IMR-90 (cell line): ENCODE measurements around the gene LENG1. TPM values are rescaled to one million over a fixed set of nuclear protein-coding genes. Genes with fewer than 3 reads are reported as not detected.

Experiments
- ATAC-seq: fragments of 200-7000 bp; cut with Tn5 transposase; 2 replicates; pipeline ENCODE4 v1.9.1; 2020; ENCODE audit warnings: low read depth, mild to moderate bottlenecking, moderate library complexity
- BruUV-seq: library from RNA; stranded (reverse); fragments of 400-500 nt; replicated peaks from 2 replicates; lab custom pipeline; 2021; lab: Mats Ljungman, UMichigan
- CTCF ChIA-PET: fragments of 300-600 bp; formaldehyde crosslinking; extraction: SDS; loops from one replicate; lab custom pipeline; 2021; ENCODE audit warnings: antibody characterized with exemption; lab: Yijun Ruan, JAX
- POLR2A ChIA-PET: fragments of 300-600 bp; sonication (Branson Sonifier 250); formaldehyde crosslinking; loops from one replicate; lab custom pipeline; 2022; ENCODE audit warnings: antibody characterized with exemption; ENCODE audit not compliant: unreplicated experiment; lab: Charles Lee
- DNase-seq: peaks from one replicate; pipeline ENCODE4 v3.0.0; 2013
- H2AFZ ChIP-seq: replicated peaks from 2 replicates; pipeline ENCODE3; 2013; ENCODE audit warnings: low read length, mild to moderate bottlenecking; ENCODE audit not compliant: poor library complexity
- H2AK5ac ChIP-seq: 2 replicates; pipeline ENCODE4 v1.6.1; 2013; ENCODE audit warnings: low read depth, low read length, inconsistent platforms
- H2AK9ac ChIP-seq: replicated peaks from 2 replicates; pipeline ENCODE3; 2013; ENCODE audit warnings: mild to moderate bottlenecking, low read depth, low read length, moderate library complexity; ENCODE audit not compliant: poor library complexity
- H2BK120ac ChIP-seq: 2 replicates; pipeline ENCODE4 v1.6.1; 2013; ENCODE audit warnings: low read depth, low read length, inconsistent platforms
- H2BK15ac ChIP-seq: 3 replicates; pipeline ENCODE4 v1.6.1; 2013; ENCODE audit warnings: low read depth, low read length, inconsistent platforms
- H2BK20ac ChIP-seq: 2 replicates; pipeline ENCODE4 v1.6.1; 2013; ENCODE audit warnings: low read depth, mild to moderate bottlenecking, inconsistent platforms, low read length, moderate library complexity
- H2BK5ac ChIP-seq: 2 replicates; pipeline ENCODE4 v1.6.1; 2013; ENCODE audit warnings: mild to moderate bottlenecking, low read depth, low read length, inconsistent platforms; ENCODE audit not compliant: poor library complexity, severe bottlenecking
- H3K14ac ChIP-seq: replicated peaks from 2 replicates; pipeline ENCODE4 v1.6.1; 2013; ENCODE audit warnings: low read depth, low read length, inconsistent platforms
- H3K18ac ChIP-seq: 2 replicates; pipeline ENCODE4 v1.6.1; 2013; ENCODE audit warnings: low read depth, low read length, control low read depth
- H3K23ac ChIP-seq: 2 replicates; pipeline ENCODE4 v1.6.1; 2013; ENCODE audit warnings: low read depth, low read length, inconsistent platforms
- H3K27ac ChIP-seq: 2 replicates; pipeline ENCODE4 v1.5.1; 2013; ENCODE audit warnings: mild to moderate bottlenecking, control low read depth, low read length; ENCODE audit not compliant: insufficient read depth
- H3K27me3 ChIP-seq: 2 replicates; pipeline ENCODE4 v1.6.1; 2013; ENCODE audit warnings: low read length; ENCODE audit not compliant: control insufficient read depth, insufficient read depth
- H3K36me3 ChIP-seq: 2 replicates; pipeline ENCODE4 v1.6.1; 2013; ENCODE audit warnings: low read length, mixed read lengths; ENCODE audit not compliant: control insufficient read depth, insufficient read depth
- H3K4ac ChIP-seq: 2 replicates; pipeline ENCODE4 v1.6.1; 2013; ENCODE audit warnings: low read depth, low read length, inconsistent platforms
- H3K4me1 ChIP-seq: 2 replicates; pipeline ENCODE4 v1.6.1; 2013; ENCODE audit warnings: low read length, mixed read lengths; ENCODE audit not compliant: control insufficient read depth, insufficient read depth
- H3K4me2 ChIP-seq: 2 replicates; pipeline ENCODE4 v1.6.1; 2013; ENCODE audit warnings: low read depth, mild to moderate bottlenecking, control low read depth, low read length, moderate library complexity
- H3K4me3 ChIP-seq: 2 replicates; pipeline ENCODE4 v1.5.1; 2013; ENCODE audit warnings: low read depth, mild to moderate bottlenecking, control low read depth, low read length, moderate library complexity; ENCODE audit not compliant: insufficient read depth
- H3K56ac ChIP-seq: 2 replicates; pipeline ENCODE4 v1.6.1; 2013; ENCODE audit warnings: low read length, inconsistent platforms; ENCODE audit not compliant: insufficient read depth; ENCODE audit errors: extremely low read depth
- H3K79me1 ChIP-seq, 2 experiments: 2 replicates each; pipeline ENCODE4 v1.6.1; 2013; ENCODE audit warnings: low read length in 2 of 2, inconsistent platforms in 1 of 2, low read depth in 1 of 2
- H3K9ac ChIP-seq: 2 replicates; pipeline ENCODE4 v1.6.1; 2013; ENCODE audit warnings: low read depth, low read length, control low read depth
- H3K9me1 ChIP-seq: 2 replicates; pipeline ENCODE4 v1.6.1; 2013; ENCODE audit warnings: low read length, inconsistent platforms; ENCODE audit not compliant: insufficient read depth
- H3K9me3 ChIP-seq: 2 replicates; pipeline ENCODE4 v1.6.1; 2013; ENCODE audit warnings: low read length; ENCODE audit not compliant: control insufficient read depth, insufficient read depth
- H4K20me1 ChIP-seq: 2 replicates; pipeline ENCODE4 v1.6.1; 2013; ENCODE audit warnings: low read length, inconsistent platforms; ENCODE audit not compliant: insufficient read depth
- H4K5ac ChIP-seq: 2 replicates; pipeline ENCODE4 v1.6.1; 2013; ENCODE audit warnings: mild to moderate bottlenecking, low read depth, low read length, control low read depth
- H4K8ac ChIP-seq, 2 experiments: 2 replicates each; pipeline ENCODE4 v1.6.1; 2013; ENCODE audit warnings: low read depth in 2 of 2, low read length in 2 of 2, control low read depth in 1 of 2, inconsistent platforms in 1 of 2
- H4K91ac ChIP-seq: 2 replicates; pipeline ENCODE4 v1.6.1; 2013; ENCODE audit warnings: low read depth, low read length, inconsistent platforms; ENCODE audit not compliant: insufficient read depth
- CEBPB ChIP-seq: IDR thresholded peaks from 2 replicates; pipeline ENCODE4 v1.6.1; 2012; ENCODE audit warnings: low read depth, low read length, improper control_type of control experiment
- ELK1 ChIP-seq: fragments of 150-350 bp; IDR thresholded peaks from 2 replicates; pipeline ENCODE4 v1.6.1; 2016; ENCODE audit warnings: low read depth, mild to moderate bottlenecking, low read length, moderate library complexity, borderline replicate concordance
- MAFK ChIP-seq: IDR thresholded peaks from 2 replicates; pipeline ENCODE4 v1.6.1; 2012; ENCODE audit warnings: low read depth, low read length, improper control_type of control experiment
- MAZ ChIP-seq: IDR thresholded peaks from 2 replicates; pipeline ENCODE4 v1.6.1; 2012; ENCODE audit warnings: low read depth, mild to moderate bottlenecking, low read length, improper control_type of control experiment, moderate library complexity, borderline replicate concordance
- MXI1 ChIP-seq: IDR thresholded peaks from 2 replicates; pipeline ENCODE4 v1.6.1; 2012; ENCODE audit warnings: low read depth, mild to moderate bottlenecking, low read length, moderate library complexity, borderline replicate concordance
- RCOR1 ChIP-seq: IDR thresholded peaks from 2 replicates; pipeline ENCODE4 v1.6.1; 2012; ENCODE audit warnings: mild to moderate bottlenecking, low read length, improper control_type of control experiment; ENCODE audit not compliant: insufficient replicate concordance
- RFX5 ChIP-seq: IDR thresholded peaks from 2 replicates; pipeline ENCODE4 v1.8.0; 2012; ENCODE audit warnings: low read depth, mild to moderate bottlenecking, low read length, moderate library complexity
- SMC3 ChIP-seq: fragments of 150-350 bp; IDR thresholded peaks from 2 replicates; pipeline ENCODE4 v1.6.1; 2016; ENCODE audit warnings: low read depth, mild to moderate bottlenecking, antibody characterized with exemption, low read length, moderate library complexity
- WGBS, 2 experiments: methylation state at CpG; one replicate each; pipeline versions ENCODE4 v1.1.5 to v1.1.7; 2013; ENCODE audit warnings: missing lambda C conversion rate in 2 of 2; ENCODE audit not compliant: insufficient read length in 1 of 2; ENCODE audit errors: extremely low coverage in 2 of 2; 5-methylcytosine and 5-hydroxymethylcytosine counted together
- dilution Hi-C: fragments of 300-500 bp; cut with HindIII; formaldehyde crosslinking; loops from one replicate; pipeline ENCODE4 v1.14.3; 2018; ENCODE audit warnings: low sequenced_read_pairs; ENCODE audit not compliant: unreplicated experiment
- in situ Hi-C: fragments of 300-500 bp; cut with MboI; formaldehyde crosslinking; loops from 3 replicates; pipeline ENCODE4 v1.14.3; 2019; ENCODE audit warnings: low sequenced_read_pairs, inconsistent platforms, mixed read lengths
- intact Hi-C: fragments of 100-400 bp; cut with micrococcal nuclease; formaldehyde crosslinking; loops from 2 replicates; pipeline ENCODE4 v1.10.0; 2022
- polyA plus RNA-seq, 3 experiments: library from polyadenylated mRNA; depleted of rRNA; stranded (reverse); fragments of >200 nt; gene quantifications; 2 replicates each; pipeline ENCODE4 v1.2.3, GENCODE V29; 2012; ENCODE audit warnings: low replicate concordance in 1 of 3
- total RNA-seq: library from RNA; depleted of rRNA; stranded (reverse); fragments of >200 nt; gene quantifications from 2 replicates; pipeline ENCODE4 v1.2.3, GENCODE V29; 2012

Gene LENG1
- total and polyA plus RNA-seq, 2 of the 4 experiments (the other 2 are of a cell fraction): 2.7 to 5.3 TPM

DNA sequence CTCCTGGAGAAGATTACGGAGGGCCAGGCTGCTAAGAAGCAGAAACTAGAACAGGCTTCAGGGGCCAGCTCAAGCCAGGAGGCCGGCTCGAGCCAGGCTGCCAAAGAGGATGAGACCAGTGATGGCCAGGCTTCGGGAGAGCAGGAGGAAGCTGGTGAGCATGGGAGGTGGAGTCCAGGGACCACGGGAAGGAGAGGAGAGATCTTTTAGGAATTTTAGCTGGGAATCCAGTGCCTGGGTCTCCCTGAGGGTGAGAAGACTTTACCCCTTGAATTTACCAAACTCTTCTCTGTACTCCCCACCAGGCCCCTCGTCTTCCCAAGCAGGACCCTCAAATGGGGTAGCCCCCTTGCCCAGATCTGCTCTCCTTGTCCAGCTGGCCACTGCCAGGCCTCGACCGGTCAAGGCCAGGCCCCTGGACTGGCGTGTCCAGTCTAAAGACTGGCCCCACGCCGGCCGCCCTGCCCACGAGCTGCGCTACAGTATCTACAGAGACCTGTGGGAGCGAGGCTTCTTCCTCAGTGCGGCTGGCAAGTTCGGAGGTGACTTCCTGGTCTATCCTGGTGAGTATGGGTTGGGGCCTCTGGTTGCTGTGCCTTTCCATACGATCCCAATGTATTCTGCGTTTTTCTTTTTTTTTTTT is 32.4 kb upstream of the LENG1 start:
- Histone ChIP-seq H3K27ac (peak overlapping the region; percentile 49), H3K27me3 (no peaks in the 10 kb centered on the region), H2BK15ac (no peak overlapping the region), H2BK20ac (no peak overlapping the region), H3K4ac (peak overlapping the region; percentile 25), H3K79me1 (peaks cover 21 to 36% of the 10 kb centered on the region in 2 experiments; a peak in 3 of 4 replicates), H3K4me1 (peaks cover 5% of the 10 kb centered on the region), H4K91ac (no peak overlapping the region; the same call in 1 of the 2 replicates), H3K18ac (no peak overlapping the region), H3K14ac (peak overlapping the region; percentile 50), H3K4me3 (peak overlapping the region; percentile 68), H4K20me1 (peaks cover 16% of the 10 kb centered on the region), H2BK120ac (no peak overlapping the region), H3K4me2 (peak overlapping the region; percentile 86), H3K9me3 (no peaks in the 10 kb centered on the region), H4K5ac (no peak overlapping the region), H3K56ac (peak overlapping the region; percentile 16; the same call in 1 of the 2 replicates), H2AK9ac (peak overlapping the region; percentile 77), H3K9ac (peak overlapping the region; percentile 80), H2AK5ac (0 out of 2 replicates have a peak overlapping the region, but pooled peaks have one; percentile 43), H3K9me1 (no peaks in the 10 kb centered on the region), H2AFZ (peak overlapping the region; percentile 96), H3K36me3 (peaks cover 7% of the 10 kb centered on the region), H3K23ac (peak overlapping the region; percentile 29; the same call in 1 of the 2 replicates), H2BK5ac (peak overlapping the region; percentile 47), H4K8ac (peak overlapping the region in 1 of 2 experiments; percentile 50; a peak in 1 of 4 replicates)
- BruUV-seq: no TSS peak
- TF ChIP-seq MAZ (no peak), SMC3 (no peak), RCOR1 (no peak), MAFK (no peak), MXI1 (no peak; the same call in 1 of the 2 replicates), ELK1 (no peak), RFX5 (no peak), CEBPB (no peak)
- in situ Hi-C loops (no loop called here), dilution Hi-C loops (no loop called here), intact Hi-C loops (loop anchor here (2.0 kb wide), 1 partner anchor 19 kb away; no protein-coding TSS in a partner anchor)
- no peak for DNase-seq
- CTCF ChIA-PET: no interaction called here
- POLR2A ChIA-PET: interaction anchor here (2.3 kb wide), 1 partner anchor 9 kb away, joined by 10 read pairs; the partner anchor contains the start of gene RPS9
- no peak for ATAC-seq
- WGBS, 2 experiments: 40% methylated on average over 1 of the region's 19 CpGs; no CpG with 5 or more reads in 1 of the 2 experiments
